ENCODE measurements around the gene FBXO3. TPM values are rescaled to one million over a fixed set of nuclear protein-coding genes. Genes with fewer than 3 reads are reported as not detected.

The FBXO3 gene
- total and polyA plus RNA-seq, 2 of the 13 experiments (the other 11 are each of a cell fraction or from before 2014, with no cell fraction given) = 20.4 to 27.6 TPM

- BruUV-seq (replicated peaks) = no TSS peak
- no peak overlapping the region for H3K27ac ChIP-seq (ENCODE audit: extremely low read length, insufficient read depth, low read length)
- peaks cover 4% of the 10 kb centered on the region for H3K79me2 ChIP-seq (ENCODE audit: insufficient read depth, low read length)
- intact Hi-C loops (cut with micrococcal nuclease; ENCODE audit: unreplicated experiment) = loop anchor here (5.0 kb wide), 1 partner anchor 38 kb away; the partner anchor contains the start of gene CD59
- in situ Hi-C loops (cut with HindIII; ENCODE audit: extremely low pct_ligation_motif_present, low pct_unique_long_range_greater_than_20kb) = no loop called here
- WGBS (ENCODE audit: low lambda C conversion rate) = 2% methylated on average over 23 of the region's 23 CpGs
- POLR2A ChIA-PET = interaction anchor here (1.0 to 1.4 kb wide), 2 partner anchors 14 to 75 kb away, joined by 3 to 4 read pairs; no protein-coding TSS in a partner anchor
- H3K4me2 ChIP-seq (ENCODE audit: low read depth, low read length) = peak overlapping the region; percentile 98
- H3K9me3 ChIP-seq (ENCODE audit: low read length) = no peaks in the 10 kb centered on the region
- no peak for FAIRE-seq
- H4K20me1 ChIP-seq (ENCODE audit: insufficient read depth, low read length) = peaks cover 5% of the 10 kb centered on the region; the same call in 1 of the 2 replicates
- H3K9ac ChIP-seq (ENCODE audit: insufficient read depth, low read depth, low read length) = peak overlapping the region; percentile 55
- H3K27me3 ChIP-seq (ENCODE audit: control insufficient read depth in 1 of 2, insufficient read depth in 2 of 2, low read length in 2 of 2) = peaks cover 0 to 34% of the 10 kb centered on the region in 2 experiments; a peak in 2 of 5 replicates
- H3K4me3 ChIP-seq (replicated peaks in 1 of 3; ENCODE audit: insufficient read depth in 1 of 3, low read depth in 2 of 3, low read length in 3 of 3) = peak overlapping the region; percentile 77 to 98 (median 87)
- CTCF ChIA-PET (ENCODE audit: low intra/inter-chr PET ratio, low total read pairs) = no interaction called here
- no peak overlapping the region for H2AFZ ChIP-seq (ENCODE audit: low read length)
- no peak for DNase-seq (ENCODE audit: low spot score)
- H3K36me3 ChIP-seq (replicated peaks in 1 of 2; ENCODE audit: control insufficient read depth in 1 of 2, insufficient read depth in 2 of 2, low read length in 2 of 2) = no peaks in the 10 kb centered on the region; a peak in 1 of 5 replicates
- peaks cover 38% of the 10 kb centered on the region for H3K4me1 ChIP-seq (ENCODE audit: insufficient read depth, low read length)
- ATAC-seq = peak; percentile 51
- TF ChIP-seq ZNF280B (CRISPR knock-in tag; IDR thresholded peaks at IDR 0.05; ENCODE audit: borderline replicate concordance) (no peak), POLR2A (IDR thresholded peaks at IDR 0.05; ENCODE audit: insufficient read depth in 1 of 2, low read depth in 2 of 2, low read length in 2 of 2) (peak in 1 of 2 experiments; percentile 0; a peak in 1 of 4 replicates), CBX2 (IDR thresholded peaks at IDR 0.05; ENCODE audit: low read depth, low read length) (peak; percentile 84), CBX2 (CRISPR knock-in tag; IDR thresholded peaks at IDR 0.05; ENCODE audit: low read depth) (no peak), ELF1 (CRISPR knock-in tag; IDR thresholded peaks at IDR 0.05) (no peak), ZNF607 (CRISPR knock-in tag; IDR thresholded peaks at IDR 0.05; ENCODE audit: borderline replicate concordance) (no peak), BRD4 (CRISPR knock-in tag; IDR thresholded peaks at IDR 0.05) (no peak), ZNF674 (CRISPR knock-in tag; IDR thresholded peaks at IDR 0.05; ENCODE audit: low read depth) (no peak), ATF5 (CRISPR knock-in tag; IDR thresholded peaks at IDR 0.05; ENCODE audit: low read depth) (no peak), FIP1L1 (IDR thresholded peaks at IDR 0.05; ENCODE audit: borderline replicate concordance, insufficient read depth, low read depth, low read length) (no peak), ZNF576 (CRISPR knock-in tag; IDR thresholded peaks at IDR 0.05) (no peak), KIAA2018 (CRISPR knock-in tag; IDR thresholded peaks at IDR 0.05; ENCODE audit: borderline replicate concordance) (no peak), RARA (CRISPR knock-in tag; IDR thresholded peaks at IDR 0.05) (no peak)
Measured at GRCh38 chr11:33774736-33775466, 581 bp upstream of the FBXO3 start.

Measured in HepG2 (cell line).